Measurements from ENCODE around the gene SLC22A23.

SLC22A23 gene, protein sequence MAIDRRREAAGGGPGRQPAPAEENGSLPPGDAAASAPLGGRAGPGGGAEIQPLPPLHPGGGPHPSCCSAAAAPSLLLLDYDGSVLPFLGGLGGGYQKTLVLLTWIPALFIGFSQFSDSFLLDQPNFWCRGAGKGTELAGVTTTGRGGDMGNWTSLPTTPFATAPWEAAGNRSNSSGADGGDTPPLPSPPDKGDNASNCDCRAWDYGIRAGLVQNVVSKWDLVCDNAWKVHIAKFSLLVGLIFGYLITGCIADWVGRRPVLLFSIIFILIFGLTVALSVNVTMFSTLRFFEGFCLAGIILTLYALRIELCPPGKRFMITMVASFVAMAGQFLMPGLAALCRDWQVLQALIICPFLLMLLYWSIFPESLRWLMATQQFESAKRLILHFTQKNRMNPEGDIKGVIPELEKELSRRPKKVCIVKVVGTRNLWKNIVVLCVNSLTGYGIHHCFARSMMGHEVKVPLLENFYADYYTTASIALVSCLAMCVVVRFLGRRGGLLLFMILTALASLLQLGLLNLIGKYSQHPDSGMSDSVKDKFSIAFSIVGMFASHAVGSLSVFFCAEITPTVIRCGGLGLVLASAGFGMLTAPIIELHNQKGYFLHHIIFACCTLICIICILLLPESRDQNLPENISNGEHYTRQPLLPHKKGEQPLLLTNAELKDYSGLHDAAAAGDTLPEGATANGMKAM

DNA sequence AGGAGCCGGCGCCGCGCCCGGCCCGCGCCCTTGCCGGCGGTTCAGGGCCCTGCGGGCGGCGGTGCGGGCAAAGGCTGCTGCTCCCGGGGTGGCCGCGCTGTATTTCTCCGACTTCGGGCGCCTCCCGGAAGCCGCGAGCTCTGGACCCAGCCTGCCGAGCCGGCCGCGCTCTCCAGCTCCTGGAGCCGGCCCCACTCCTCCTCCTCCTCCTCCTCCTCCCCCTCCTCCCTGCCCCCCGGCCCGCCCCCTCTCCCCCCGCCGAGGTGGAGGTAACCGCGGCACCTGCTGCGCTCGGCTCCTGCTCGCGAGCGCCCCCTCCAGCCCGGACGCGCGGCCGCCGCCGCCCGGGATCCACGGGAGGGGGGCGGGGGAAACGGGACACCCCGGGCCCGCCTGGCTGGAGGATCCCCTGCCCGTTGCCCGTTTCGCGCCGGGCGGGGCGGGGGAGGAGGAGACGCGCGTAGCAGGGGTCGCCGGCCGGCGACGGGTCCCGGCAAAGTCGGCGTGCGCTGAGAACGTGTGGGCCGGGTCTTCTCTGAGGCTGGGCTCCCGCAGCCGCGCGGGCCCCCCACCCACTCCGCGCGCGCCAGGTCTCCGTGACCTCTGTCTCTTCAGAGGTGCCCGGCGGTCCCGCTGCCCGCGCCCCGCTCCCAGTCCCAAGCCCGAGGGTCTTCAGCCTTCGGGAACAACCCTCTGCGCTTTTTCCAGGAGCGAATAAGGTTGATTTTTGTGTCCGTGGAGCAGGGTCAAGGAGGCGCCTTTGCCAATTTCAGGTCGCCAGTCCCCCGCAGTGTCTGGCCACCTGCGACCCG, at the start of gene SLC22A23:
Gene SLC22A23, minus strand, starts transcription at position 153 of the 812 bp plus-strand sequence. CDS start 491 bp downstream, outside the sequence.
- DNase-seq (ENCODE audit: low spot score): peak; percentile 88

DNA sequence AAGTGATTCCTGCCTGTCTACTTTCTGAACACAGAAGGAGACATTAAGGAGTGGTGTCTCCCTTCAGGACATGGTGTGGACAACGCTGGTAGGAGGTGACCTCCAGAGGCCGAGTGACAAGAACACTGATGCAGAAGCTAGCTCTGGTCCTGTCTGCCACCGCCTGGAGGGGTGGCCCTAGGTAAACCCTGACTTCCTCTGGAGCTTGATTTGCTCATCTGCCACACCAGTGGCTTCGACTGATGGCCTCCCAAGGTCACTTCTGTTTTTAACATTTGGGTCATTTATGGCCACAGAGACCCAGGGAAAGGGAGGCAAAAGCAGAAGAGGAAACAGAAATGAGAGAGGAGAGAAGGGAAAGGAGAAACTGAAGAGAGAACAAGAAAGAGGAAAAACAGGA, 49.4 kb upstream of the SLC22A23 start:
- no peak for DNase-seq (ENCODE audit: low spot score)

DNA sequence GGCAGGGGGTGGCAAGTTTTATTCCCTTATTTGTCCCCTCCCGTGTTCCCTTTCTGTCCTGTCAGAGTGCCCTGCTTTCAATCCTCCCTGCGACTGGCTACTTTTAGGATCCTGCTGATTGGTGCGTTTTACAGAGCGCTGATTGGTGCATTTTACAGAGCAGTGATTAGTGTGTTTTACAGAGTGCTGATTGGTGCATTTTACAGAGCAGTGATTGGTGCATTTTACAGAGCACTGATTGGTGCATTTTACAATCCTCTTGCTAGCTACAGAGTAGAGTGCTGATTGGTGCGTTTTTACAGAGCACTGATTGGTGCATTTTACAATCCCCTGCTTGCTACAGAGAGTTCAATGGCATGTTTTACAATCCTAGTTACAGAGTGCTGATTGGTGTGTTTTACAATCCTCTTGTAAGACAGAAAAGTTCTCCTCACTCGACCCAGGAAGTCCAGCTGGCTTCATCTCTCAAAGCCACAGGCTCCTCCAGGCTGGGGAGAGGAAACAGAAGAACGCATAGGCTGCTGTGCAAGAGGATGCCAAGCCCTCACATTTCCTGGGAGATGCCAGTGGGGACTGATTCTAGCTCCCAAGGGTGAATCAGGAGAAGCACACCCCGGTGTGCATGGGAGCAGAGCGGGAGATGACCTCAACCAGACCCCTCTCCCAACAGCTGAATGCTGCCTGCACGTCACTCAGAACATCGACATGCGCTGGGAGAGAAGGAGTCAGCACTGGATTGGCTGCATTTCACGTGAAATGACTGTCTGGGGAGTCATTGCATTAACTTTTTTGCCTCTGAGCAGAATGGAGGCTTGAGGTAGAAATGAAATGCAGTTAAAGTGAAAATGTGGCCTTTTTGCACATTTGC, 48.3 kb upstream of the SLC22A23 start:
- DNase-seq (ENCODE audit: low spot score): no peak

DNA sequence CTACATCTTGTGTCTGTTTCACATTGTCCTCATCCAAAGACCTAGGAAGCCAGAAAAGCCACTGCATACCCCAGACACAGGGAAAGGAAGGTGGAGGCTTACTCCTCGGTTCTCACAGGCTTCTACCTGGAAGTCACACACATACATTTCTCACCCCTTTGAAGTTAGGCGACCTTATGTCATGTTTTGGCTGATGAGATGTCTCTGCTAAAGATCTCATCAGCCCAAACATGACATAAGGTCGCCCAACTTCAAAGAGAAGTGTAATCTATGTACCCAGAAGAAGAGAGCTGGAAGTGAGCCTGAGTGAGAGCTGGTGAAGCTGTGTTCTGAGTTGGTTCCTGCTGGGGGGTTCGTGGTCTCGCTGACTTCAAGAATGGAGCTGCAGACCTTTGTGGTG, 47.5 kb upstream of the SLC22A23 start:
- DNase-seq (ENCODE audit: low spot score): no peak

DNA sequence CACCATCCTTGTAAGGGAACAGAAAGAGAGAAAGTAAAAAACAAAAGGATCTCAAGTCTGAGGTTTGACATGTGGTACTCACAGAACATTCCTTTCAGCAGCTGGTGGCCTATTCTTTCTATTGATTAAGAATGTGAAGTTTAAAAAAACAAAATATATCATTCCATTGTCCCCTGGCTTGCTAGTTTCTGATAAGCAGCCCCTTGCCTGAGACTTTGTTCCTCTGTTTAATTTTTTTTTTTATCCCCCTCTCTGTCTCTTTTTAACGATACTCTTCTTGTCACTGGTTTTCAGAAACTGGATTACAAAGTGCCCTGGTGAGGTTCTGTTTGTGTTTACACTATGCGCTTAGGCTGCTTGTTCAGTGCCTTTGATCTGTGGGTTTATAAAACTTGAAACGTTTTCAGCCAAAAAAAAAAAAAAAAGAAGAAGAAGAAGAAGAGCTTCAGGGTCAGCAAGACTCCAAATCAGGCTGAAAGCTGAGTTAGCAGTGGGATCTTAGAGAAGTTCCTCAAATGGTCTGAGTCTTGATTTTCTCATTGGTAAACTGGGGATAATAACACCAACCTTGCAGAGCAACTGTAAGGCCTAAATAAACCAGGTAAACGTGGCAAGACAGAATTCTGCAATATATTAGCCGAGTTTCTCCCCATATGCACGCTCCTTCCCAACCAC, 45.1 kb upstream of the SLC22A23 start:
- DNase-seq (ENCODE audit: low spot score): no peak

DNA sequence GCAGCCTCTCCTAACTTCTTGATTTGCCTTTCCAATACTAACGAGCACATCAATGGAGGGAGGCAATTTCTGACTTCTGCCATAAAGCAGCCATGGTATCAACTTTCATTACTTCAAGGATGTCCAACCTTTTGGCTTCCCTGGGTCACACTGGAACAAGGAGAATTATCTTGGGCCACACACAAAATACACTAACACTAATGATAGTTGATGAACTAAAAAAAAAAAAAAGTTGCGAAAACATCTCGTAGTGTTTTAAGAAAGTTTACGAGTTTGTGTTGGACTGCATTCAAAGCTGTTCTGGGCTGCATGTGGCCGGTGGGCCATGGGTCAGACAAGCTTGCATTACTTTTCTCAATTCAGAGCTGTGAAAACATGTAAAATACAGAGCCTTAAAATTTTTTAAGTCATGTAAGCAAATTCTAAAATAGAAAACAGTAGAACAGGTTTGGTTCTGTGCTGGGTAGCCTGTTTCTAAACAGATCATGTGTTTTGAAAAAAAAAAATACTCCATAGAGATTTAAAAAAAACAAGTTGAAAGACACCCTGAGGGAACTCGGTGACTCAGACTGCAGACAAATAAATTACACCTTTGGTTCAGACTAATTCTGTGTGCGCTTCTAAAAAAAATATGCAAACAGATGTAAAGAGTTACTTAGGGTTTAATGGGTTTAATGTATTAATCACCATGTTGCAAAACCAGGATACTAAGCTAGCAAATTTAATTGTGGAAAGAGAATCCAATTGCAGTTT, 43.6 kb upstream of the SLC22A23 start:
- no peak for DNase-seq (ENCODE audit: low spot score)

DNA sequence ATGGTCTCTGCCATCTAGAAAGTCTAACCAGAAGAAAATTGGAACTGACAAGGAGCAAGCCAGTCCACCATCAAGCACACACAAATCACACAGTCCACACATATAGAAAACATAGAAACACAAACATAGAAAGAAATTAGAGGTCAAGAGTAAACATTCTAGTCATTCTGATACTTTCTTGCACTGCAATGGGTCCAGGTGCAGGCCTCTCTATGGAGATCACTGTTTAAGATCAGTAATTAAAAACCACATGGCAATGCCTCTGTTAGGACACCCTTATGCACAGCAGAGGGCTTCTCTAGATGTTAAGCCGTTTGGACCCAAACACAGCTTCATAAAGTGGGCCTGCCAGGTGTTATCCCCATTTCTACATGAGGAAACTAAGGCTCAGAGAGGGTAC, 42.8 kb upstream of the SLC22A23 start:
- no peak for DNase-seq (ENCODE audit: low spot score)

DNA sequence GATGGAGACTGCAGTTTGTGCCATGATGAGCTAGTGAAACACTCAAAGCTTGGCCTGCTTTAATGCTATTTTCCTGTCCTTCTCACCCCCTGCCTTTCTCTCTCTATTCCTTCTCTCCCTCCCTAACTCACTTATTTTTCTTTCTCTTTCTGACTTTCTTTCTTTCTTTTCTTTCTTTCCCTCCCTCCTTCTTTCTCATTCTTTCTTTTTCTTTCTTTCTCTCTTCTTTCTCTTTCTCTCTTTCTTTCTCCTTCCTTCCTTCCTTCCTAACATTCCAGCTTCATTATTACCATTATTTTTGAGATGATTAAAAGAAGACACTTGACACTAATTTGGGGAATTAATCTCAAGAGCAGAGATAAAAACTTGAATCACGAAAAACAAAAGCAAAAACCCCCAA, 39.5 kb upstream of the SLC22A23 start:
- DNase-seq (ENCODE audit: low spot score): no peak

DNA sequence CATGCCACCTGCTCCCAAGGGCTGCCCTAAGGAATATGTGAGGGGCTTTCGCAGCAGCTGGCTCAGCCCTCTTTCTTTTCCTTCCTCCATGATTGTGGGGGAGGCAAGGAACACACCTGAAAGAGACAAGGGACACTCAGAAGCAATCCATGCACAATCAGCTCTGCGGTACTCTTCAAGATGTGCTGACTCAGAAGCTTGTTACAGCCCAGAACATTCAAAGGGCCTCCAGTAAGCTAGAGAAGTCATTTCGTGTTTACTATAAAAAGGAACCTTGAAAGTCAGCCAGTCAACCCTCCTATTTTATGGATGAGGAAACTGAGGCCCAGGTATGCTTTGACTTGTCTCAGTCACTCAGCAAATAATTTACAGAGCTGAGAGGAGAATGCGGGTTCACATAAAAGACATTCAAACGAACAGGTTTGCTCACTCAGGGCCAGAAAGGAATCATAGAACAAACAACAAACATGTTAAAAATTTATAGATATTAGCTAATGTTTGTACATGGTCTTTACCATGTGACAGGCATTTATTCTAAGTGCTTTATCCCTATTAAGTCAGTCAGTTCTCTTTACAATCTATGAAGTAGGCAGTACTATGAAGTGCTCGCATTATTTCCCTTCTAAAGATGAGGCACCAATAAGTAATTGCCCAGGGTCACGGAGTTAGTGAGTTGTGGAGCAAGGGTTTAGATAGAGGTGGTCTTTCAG, 37.7 kb upstream of the SLC22A23 start:
- no peak for DNase-seq (ENCODE audit: low spot score)

DNA sequence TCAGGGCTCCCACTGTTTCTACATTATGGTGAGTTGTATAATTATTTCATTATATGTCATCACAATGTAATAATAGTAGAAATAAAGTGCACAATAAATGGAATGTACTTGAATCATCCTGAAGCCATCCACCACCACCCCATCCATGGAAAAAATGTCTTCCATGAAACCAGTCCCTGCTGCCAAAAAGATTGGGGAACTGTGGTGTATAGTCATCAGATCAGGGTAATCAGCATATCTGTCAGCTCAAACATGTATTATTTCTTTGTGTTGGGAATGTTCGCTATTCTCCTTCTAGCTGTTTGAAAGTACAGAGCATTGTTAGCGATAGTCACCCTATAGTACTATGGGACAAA, 33.8 kb upstream of the SLC22A23 start:
- no peak for DNase-seq (ENCODE audit: low spot score)

DNA sequence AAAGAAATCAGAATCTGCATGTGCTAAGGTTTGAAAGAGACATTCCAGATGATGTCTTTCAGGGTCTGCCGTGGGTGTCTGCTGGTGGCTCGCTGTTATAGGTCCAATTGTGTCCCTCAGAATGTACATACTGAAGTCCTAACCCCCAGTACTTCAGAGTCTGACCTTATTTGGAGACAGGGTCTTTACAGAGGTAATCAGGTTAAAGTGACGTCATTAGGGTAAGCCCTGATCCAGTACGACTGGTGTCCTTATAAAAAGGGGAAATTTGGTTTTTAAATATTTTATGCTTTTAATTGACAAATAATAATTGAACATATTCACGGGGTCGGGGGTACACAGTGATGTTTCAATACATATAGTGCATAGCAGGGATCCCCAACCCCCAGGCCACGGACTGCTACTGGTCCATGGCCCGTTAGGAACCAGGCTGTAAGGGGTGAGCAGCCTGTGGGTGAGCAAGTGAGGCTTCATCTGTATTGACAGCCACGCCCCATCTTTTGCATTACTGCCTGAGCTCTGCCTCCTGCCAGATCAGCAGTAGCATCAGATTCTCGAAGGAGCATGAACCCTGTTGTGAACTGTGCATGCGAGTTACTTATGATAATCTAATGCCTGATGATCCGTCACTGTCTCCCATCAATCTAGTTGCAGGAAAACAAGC, 33.2 kb upstream of the SLC22A23 start:
- DNase-seq (ENCODE audit: low spot score): no peak

DNA sequence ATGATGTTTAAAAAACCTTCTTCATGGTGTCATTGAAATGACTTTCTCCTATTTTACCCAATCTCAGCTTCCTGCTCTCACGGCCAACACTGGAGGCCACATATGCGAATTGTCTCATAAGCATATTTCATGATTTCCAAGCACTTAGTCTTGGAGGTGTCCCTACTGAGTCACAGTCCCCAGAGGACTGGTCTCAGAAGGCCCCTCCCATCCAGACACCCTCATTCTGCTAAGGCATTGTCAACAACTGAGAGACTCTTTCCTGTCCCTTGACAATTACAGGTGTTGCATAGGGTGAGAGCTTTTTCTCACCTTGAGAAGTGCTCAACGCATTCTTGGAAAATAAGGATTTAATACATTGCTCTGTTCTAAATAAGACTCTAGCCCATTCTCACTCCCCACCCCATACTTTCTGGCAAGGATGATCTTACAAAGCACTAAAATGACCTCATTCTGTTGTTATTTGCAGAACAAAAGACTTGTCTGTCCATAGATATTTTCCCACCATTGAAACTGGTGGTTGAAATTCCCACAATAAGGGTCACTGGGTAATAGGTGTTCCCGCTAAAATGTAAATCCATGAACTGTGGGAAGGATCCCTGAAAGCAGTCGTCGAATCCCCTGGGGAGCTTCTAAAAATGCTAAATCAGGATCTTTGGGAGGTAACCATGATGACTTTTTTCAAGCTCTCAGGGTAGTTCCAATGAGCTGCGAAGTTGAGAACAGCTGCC, 32.3 kb upstream of the SLC22A23 start:
- no peak for DNase-seq (ENCODE audit: low spot score)

DNA sequence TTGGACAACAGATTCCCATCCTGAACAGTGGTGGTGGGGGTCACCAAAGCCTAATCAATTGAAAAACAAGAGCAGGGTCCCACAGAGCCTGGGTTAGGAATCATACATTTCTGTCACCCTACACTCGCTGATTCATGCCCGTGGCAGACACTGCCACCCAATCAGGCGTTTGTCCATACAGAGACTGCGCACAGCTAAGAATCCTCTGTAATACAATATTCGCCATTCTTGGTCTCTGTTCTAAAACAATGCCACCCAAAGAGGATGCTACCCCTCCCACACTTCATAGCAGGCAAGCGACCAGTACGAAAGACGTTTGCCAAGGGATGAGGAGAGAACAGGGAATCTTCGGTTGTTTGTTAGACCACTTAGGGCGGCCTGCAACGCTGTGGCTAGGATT, 28.1 kb upstream of the SLC22A23 start:
- DNase-seq (ENCODE audit: low spot score): no peak

DNA sequence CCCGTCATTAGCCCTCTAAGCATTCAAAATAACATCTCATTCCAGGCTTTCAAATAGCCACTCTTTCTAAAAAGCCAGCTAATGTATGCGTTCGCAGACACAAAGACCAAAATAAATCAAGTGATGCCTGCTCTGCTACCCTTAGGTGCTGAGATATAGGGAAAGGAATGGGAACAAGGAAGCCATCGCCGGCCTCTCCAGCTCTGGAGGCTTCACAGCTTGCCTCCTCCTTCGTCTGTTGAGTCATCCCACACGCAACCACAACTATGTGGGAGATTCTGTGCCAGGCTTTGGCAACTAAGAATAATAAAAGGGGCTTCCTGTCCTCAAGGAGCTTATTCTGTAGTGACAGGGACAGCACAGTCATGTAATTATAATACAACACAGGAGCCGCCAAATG, 27.3 kb upstream of the SLC22A23 start:
- no peak for DNase-seq (ENCODE audit: low spot score)

DNA sequence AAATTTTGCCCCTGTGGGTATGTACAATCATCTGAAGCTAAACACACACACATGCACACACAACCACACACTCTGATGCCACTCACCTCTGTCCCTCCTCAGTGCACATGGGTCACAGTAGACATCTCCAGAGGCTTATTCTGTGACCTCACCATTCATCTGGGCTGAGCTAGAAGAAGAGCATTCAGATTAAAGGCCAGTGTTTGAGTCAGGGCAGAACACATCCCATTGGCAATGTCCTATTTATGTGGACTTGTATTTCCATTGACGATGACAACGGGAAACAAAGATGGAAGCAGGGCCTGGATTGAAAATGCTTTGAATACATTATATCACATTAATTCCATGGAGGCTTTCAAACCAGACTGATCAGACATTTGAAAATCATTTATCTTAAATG, 26.8 kb upstream of the SLC22A23 start:
- no peak for DNase-seq (ENCODE audit: low spot score)

DNA sequence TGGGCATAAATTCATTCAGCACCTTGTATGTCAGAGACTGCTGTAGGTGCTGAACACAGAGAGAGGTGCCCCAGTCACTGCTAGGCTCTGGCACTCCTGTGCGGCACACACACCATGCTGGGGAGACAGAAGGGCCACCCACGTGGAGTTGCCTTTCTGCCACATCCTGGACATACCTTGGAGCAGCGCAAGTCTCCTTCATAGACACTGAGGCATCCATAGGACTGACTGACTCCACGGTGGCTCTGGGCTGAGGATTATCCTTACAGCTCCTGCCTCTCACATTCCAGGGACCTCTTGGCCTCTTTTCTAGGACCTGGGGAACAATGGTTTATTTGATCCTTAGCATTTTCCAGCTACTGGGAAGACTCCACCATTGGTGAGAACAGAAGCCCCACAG, 26.0 kb upstream of the SLC22A23 start:
- DNase-seq (ENCODE audit: low spot score): peak; percentile 58

DNA sequence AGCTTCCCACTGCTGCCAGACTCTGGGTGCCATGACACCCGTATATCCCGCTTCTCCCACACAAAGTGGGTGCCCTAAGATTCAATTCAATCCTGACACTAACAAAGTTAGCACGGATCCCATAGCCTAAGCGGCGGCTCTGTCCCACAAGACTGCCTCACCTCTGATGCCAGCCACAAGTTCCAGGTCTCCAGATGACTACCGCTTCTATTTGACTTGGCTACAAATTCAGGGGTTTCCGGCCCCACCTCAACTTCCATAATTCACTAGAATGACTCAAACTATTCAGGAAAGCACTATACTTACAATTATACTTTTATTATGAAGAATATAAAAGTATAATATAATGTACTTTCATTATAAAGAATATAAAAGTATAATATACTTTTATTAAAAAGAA, 24.8 kb upstream of the SLC22A23 start:
- DNase-seq (ENCODE audit: low spot score): no peak

DNA sequence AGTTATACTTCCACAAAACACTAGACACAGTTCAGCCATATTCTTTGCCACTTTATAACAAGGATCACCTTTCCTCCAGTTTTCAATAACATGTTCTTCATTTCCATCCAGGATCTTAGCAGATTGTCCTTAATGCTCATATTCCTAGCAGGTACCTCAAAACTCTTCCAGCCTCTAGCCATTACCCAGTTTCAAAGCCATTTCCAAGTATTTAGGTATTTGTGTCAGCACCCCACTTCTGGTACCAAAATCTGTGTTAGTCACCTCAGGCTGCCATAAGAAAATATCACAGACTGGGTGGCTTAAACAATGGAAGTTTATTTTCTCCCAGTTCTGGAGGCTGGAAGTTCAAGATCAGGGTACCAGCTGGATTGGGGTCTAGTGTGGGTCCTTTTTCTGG, 23.2 kb upstream of the SLC22A23 start:
- no peak for DNase-seq (ENCODE audit: low spot score)

DNA sequence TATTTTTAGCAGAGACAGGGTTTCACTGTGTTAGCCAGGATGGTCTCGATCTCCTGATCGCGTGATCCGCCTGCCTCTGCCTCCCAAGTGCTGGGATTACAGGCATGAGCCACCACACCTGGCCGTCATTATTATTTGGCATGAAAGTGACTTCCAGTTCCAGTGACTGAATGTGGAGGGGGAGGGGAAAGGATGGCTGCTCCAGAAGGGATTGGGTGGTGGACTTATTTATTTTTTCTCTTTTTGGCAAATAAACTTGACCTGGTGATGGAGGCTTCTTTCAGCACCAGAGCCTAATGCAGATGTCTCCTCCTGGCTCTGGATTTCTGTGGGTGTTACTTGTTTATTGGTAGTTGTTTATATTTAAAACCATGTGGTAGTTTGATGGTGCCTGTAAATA, 16.9 kb upstream of the SLC22A23 start:
- DNase-seq (ENCODE audit: low spot score): no peak
